22Rv1 (cell line): ENCODE measurements around the gene SPOCK1.

ENCODE experiments used
- CTCF ChIP-seq: fragments of 450-650 bp; IDR thresholded peaks from 2 replicates; pipeline ENCODE4 v1.5.1; 2017; ENCODE audit warnings: mild to moderate bottlenecking
- ZFX ChIP-seq: fragments of 450-650 bp; IDR thresholded peaks from 2 replicates; pipeline ENCODE4 v1.6.1; 2017; ENCODE audit warnings: antibody characterized with exemption, borderline replicate concordance

GRCh38 chr5:137491121-137491520 is 8.0 kb downstream of the SPOCK1 start:
- TF ChIP-seq CTCF (no peak), ZFX (no peak)
